Cardiac fibroblast (primary cell): Measurements from ENCODE around the gene ACRBP.

ENCODE experiments used
- DNase-seq, 2 donors: peaks; one replicate each; pipeline versions ENCODE4 v3.0.0 to v3.0.0-alpha.2; 2010; ENCODE audit warnings: low read depth in 2 of 2
- H3K4me3 ChIP-seq, 2 donors: replicated peaks in 1 of 2; 1 replicate in 1 of 2; 2 replicates in 1 of 2; pipeline ENCODE4 v1.5.1; 2011; ENCODE audit warnings: low read depth in 2 of 2, low read length in 2 of 2, mild to moderate bottlenecking in 2 of 2, moderate library complexity in 1 of 2
- TF ChIP-seq, protein P1 (sequence below): IDR thresholded peaks from one replicate; pipeline ENCODE4 v1.5.1; 2011; ENCODE audit warnings: low read depth, mild to moderate bottlenecking, low read length, inconsistent platforms

ACRBP gene

DNA sequence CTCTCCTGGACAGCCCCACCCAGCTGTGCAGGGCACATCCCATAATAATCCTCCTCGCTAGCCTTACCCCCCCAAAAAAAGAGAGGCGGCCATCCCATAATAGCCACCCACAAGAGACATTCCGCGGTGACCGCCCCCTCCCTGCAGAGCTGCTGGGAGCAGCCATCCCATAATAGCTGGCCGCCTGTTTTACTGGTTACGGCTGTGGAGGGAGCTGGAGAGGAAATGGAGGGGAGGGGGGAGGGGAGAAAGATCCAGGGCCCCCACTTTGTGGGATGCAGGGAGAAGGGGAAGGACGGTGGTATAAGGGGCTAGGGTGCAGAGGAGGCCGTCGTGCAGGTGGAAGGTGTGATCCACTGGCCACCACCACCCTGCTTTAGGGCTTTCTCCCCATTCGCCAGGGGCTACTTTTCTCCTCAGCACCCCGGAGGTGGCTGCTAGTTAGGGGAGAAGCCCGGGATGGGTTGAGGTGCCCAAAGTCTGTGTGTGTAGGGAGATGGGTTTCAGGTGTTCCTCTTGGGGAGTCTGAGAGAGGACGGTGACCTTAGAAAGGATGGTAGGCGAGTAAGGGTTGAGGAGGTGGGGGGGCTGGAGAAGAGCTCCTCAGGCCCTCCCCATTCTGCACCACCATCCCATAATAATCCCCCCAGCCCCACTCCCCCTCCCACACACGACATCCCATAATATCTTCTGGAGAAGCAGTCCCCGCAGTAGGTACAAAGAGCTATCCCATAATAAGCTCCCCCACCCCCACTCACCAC, 34.0 kb downstream of the ACRBP start:
- no peak overlapping the region for H3K4me3 ChIP-seq
- DNase-seq, result peak; percentile 76 to 80
- TF ChIP-seq, protein P1, sequence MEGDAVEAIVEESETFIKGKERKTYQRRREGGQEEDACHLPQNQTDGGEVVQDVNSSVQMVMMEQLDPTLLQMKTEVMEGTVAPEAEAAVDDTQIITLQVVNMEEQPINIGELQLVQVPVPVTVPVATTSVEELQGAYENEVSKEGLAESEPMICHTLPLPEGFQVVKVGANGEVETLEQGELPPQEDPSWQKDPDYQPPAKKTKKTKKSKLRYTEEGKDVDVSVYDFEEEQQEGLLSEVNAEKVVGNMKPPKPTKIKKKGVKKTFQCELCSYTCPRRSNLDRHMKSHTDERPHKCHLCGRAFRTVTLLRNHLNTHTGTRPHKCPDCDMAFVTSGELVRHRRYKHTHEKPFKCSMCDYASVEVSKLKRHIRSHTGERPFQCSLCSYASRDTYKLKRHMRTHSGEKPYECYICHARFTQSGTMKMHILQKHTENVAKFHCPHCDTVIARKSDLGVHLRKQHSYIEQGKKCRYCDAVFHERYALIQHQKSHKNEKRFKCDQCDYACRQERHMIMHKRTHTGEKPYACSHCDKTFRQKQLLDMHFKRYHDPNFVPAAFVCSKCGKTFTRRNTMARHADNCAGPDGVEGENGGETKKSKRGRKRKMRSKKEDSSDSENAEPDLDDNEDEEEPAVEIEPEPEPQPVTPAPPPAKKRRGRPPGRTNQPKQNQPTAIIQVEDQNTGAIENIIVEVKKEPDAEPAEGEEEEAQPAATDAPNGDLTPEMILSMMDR, result no peak

DNA sequence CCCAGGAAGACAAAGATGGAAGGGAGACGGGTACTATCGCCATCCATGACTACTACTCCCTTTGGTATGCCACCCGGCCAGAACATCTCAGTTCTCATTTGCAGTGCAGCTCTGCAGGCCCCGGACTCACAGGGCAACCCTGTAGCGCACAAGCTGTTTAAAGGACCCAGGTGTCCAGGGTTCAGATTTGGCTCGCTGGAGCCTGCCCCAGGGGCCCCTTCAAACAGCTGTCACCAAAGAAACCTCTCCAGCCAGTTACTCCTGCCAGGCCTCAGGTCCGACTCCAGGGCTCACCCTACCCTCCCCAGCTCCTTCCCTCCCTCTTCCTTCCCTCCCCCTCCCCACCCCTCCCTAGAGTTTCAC, 34.6 kb downstream of the ACRBP start:
- TF ChIP-seq, protein P1, result no peak
- no peak overlapping the region for H3K4me3 ChIP-seq
- no peak for DNase-seq

DNA sequence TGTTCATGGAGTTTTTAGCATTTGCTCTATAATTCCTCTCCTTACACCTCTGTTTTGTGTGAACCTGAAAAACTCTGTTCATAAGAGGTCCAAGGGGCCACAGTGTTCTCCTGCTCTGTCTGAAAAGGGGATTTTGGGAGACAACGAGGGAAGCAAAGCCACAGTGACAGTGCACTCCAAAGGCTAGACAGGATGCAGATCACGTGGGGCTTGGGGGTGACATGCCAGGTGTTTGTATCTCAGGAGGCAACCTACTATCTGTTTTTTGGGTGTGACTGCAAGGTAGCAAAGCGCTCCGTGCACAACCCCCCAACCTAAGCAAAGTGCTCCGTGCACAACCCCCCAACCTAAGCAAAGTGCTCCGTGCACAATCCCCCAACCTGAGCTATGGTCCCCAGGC, 35.0 kb downstream of the ACRBP start:
- TF ChIP-seq, protein P1, result no peak
- DNase-seq, result no peak
- no peak overlapping the region for H3K4me3 ChIP-seq

DNA sequence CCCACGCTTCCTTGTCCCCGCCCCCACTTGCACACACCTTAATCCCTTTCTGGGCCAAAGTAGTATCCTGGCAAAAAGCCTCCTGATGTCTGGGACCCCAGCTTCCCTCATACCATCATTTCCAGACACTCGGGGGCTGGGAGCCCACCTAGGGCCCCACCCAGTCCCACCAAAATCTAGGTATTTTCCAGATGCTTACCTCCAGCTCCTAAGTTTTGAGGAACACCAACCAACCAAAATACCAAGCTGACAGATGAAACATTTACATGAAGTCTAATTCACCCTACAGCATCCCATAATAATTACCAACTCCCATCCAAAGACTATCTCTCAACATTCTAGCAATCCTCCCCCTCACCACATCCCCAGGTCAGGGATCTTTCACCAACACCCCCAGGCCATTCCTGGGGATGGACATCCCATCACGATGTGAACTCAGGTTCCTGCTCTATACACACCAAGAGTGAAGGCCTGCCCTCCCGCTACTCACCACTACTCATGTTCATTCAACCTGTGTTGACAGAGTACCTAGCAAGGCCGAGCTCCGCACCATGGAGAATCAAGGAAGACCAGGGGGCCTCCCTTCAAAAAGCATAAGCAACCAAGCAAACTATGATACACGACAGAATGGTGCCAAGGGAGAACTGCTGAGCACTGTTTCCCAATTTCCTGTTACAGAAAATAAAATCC, 38.5 kb downstream of the ACRBP start:
- TF ChIP-seq, protein P1, result no peak
- DNase-seq, result peak; percentile 37 to 49
- no peak overlapping the region for H3K4me3 ChIP-seq

DNA sequence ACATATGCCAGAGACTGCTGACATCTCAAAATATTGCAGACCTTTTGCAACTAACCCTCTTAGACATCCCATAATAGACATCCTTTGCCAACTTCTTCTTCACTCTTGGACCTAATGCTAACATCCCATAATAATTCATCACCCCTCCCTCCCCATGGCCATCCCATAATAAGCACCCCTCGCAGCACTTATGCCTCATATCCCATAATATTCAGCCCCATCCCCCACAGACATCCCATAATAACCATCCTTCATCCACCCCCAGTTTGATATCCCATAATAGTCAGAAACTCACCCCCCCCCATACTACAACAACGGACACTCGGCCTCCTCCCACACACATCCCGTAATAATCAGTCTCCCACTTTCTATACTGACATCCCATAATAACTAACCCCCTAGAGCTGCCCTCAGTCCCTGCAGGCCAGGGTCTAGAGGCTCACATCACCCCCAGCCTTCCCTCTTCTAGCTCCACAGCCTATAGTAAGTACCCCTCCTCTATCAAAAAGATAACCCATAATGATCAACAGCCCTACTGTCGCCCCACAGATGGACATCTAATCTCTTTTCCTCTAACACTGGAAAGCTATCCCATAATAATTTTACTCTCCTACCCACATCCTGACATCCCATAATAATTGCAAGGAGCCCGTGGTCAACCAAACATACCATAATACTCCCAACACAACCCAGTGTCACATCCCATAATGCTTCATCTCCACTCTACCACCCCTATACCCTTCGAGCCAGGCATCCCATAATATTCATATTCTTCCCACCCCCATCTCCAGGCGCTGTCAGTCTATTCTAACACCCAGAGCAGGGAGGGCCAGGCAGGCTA, 39.3 kb downstream of the ACRBP start:
- TF ChIP-seq, protein P1, result no peak
- peak; percentile 53 to 75 for DNase-seq
- no peak overlapping the region for H3K4me3 ChIP-seq

DNA sequence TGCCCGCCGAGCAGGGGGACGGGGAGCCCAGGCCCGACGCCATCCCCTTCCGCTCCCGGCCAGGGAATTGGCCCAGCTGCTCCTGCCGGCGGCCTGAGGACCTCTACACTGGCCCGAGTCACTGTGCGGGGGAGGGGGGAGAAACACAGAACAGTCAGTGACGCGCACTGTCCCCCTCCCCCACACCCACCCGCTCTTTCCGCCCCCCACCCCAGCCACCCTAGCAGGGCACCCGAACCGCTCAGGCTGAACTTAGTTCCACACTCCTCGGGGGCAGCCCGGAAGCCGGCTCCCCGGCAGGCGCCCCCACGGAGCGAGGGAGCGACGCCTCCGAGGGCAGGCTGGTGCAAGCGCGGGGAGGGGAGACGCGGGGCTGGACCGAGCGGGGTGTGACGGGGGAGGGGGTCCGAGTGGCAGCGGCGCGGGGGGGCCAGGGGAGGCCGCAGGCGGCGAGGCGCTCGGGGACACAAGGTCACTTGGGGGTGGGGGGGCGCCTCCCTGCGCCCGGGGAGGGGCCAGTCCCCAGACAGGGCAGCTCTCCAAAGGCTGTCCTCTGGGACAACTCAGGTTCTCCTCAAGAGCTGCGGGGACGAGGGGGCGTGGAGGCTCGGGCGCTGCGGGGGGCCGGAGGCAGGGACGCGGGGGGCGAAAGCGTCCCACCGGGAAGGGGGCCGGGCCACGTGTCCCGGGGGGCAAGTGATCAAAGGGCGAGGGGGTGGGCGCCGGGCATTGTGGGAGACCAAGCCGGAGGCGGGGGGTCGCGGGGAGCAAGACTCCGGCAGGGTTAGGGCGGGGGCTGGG, 40.7 kb downstream of the ACRBP start:
- TF ChIP-seq, protein P1, result no peak
- peak overlapping the region; percentile 80 to 81 for H3K4me3 ChIP-seq
- peak; percentile 29 to 55 for DNase-seq
